ENCODE data around the gene MRNIP. TPM values are rescaled to one million over a fixed set of nuclear protein-coding genes. Genes with fewer than 3 reads are reported as not detected.
"Not testable (repeated sequence)": the region's sequence is repeated elsewhere in the genome, so short reads cannot be mapped to it uniquely, and the experiment has no call there.

Gene MRNIP
- total RNA-seq, 4 donors from 2014 or later = 17.9 to 50.6 (median 34.3) TPM

DNA sequence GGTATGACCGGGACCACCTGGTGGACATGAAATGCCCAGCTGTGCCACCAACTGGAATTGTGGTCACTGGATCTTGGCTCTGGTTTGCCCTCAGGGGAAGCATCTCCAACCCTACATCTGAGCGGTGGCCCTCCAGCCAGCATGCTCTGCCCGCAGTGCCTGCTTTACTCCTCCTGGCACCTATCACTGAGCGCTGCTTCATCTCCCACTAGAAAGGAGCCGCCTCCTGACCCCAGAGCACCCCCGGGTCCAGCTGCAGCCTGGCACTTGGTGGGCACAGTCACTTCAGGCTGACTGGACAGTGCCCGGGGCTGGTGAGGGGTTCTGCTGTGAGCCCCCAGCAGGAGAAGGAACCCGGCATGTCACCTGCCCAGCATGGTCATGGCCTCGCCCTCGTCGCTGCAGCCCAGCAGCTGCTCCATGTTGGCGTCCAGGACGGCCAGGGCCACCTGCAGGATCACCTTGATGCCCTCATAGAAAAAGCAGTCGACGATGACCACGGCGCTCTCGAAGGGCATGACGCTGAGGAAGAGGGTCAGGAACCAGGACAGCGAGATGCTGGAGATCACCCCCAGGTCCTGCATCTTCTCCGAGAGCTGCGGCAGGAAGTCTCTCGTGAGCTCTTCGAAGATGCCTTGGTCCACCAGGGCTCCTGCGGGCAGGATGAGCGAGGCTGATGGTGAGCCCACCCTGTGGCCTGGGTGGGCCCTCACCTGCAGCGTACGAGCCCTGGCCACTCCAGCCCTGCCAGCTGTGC, 16.1 kb upstream of the MRNIP start:
- no peak for TF ChIP-seq POLR2AphosphoS5 (IDR thresholded peaks at IDR 0.05)
- TF ChIP-seq EP300 (IDR thresholded peaks at IDR 0.05) = no peak
- no peak for TF ChIP-seq POLR2A (IDR thresholded peaks at IDR 0.05)
- TF ChIP-seq CTCF (IDR thresholded peaks at IDR 0.05) = no peak
- no peak for ATAC-seq
- 92% methylated on average over 2 of the region's 28 CpGs; no CpG with 5 or more reads in 1 of the 2 donors for WGBS, 2 donors (ENCODE audit: low coverage in 1 of 2)
- Histone ChIP-seq H3K4me3 (no peak overlapping the region), H3K36me3 (peaks cover 0 to 98% of the 10 kb centered on the region in 2 donors), H3K27me3 (no peaks in the 10 kb centered on the region), H3K9me3 (no peaks in the 10 kb centered on the region), H3K4me1 (no peaks in the 10 kb centered on the region), H3K27ac (no peak overlapping the region)

DNA sequence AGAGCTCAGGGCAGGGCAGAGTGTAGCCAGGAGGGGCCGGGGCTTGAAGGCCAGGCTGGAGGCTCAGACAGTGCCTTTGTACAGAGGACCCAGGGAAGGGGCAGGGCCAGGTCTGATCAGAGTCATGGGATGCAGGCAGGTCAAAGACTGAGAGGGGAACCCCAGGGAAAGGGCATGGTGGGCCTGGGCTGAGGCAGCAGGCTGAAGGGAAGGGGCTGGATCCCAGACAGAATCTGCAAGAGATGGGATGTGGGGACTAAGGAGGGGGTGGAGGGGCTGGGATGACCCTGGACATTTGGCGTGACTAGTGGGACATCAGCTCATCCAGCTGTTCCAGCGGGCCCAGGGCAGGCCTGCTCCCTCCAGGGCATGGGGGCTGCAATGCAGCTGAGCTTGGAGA, 15.5 kb upstream of the MRNIP start:
- H3K27ac ChIP-seq = no peak overlapping the region
- ATAC-seq = no peak
- no peaks in the 10 kb centered on the region for H3K27me3 ChIP-seq
- TF ChIP-seq EP300 (IDR thresholded peaks at IDR 0.05) (no peak), POLR2A (IDR thresholded peaks at IDR 0.05) (no peak)
- H3K9me3 ChIP-seq = no peaks in the 10 kb centered on the region
- H3K4me1 ChIP-seq = no peaks in the 10 kb centered on the region
- H3K36me3 ChIP-seq = peaks cover 0 to 98% of the 10 kb centered on the region in 2 donors
- H3K4me3 ChIP-seq = no peak overlapping the region
- WGBS, 2 donors (ENCODE audit: low coverage in 1 of 2) = 84 to 100% methylated on average over 2 of the region's 3 CpGs

DNA sequence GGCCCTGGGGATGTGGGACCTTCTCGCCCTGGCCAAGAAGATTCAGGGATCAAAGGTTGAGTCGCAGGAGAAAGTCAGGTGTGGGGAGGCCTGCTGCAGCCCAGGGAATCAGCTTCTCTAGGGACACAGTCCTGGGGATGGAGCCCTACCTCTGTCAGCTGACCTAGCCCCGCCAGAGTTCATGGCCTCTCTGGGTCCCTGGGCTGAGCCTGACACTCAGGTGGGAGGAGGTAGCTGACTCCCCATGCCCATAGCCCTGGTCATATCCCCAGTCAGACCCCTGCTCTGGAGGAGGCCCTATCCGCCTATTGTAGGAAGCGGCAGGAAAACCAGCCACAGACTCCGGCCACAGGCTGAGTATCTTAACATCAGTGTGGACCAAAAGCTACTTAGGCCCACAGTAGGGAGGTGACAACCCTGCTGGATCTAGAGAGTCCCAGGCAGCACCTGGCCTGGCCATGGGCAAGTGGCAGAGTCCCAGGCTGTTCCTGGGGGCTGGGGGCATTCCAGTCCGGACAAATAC, 15.0 kb upstream of the MRNIP start:
- H3K36me3 ChIP-seq = peaks cover 0 to 98% of the 10 kb centered on the region in 2 donors
- WGBS, 2 donors (ENCODE audit: low coverage in 1 of 2) = 100% methylated on average over 1 of the region's 7 CpGs; no CpG with 5 or more reads in 1 of the 2 donors
- TF ChIP-seq CTCF (IDR thresholded peaks at IDR 0.05) (no peak), POLR2A (IDR thresholded peaks at IDR 0.05) (no peak), EP300 (IDR thresholded peaks at IDR 0.05) (no peak), POLR2AphosphoS5 (IDR thresholded peaks at IDR 0.05) (no peak)
- H3K4me1 ChIP-seq = no peaks in the 10 kb centered on the region
- H3K9me3 ChIP-seq = no peaks in the 10 kb centered on the region
- H3K4me3 ChIP-seq = no peak overlapping the region
- H3K27me3 ChIP-seq = no peaks in the 10 kb centered on the region
- no peak overlapping the region for H3K27ac ChIP-seq
- no peak for ATAC-seq

DNA sequence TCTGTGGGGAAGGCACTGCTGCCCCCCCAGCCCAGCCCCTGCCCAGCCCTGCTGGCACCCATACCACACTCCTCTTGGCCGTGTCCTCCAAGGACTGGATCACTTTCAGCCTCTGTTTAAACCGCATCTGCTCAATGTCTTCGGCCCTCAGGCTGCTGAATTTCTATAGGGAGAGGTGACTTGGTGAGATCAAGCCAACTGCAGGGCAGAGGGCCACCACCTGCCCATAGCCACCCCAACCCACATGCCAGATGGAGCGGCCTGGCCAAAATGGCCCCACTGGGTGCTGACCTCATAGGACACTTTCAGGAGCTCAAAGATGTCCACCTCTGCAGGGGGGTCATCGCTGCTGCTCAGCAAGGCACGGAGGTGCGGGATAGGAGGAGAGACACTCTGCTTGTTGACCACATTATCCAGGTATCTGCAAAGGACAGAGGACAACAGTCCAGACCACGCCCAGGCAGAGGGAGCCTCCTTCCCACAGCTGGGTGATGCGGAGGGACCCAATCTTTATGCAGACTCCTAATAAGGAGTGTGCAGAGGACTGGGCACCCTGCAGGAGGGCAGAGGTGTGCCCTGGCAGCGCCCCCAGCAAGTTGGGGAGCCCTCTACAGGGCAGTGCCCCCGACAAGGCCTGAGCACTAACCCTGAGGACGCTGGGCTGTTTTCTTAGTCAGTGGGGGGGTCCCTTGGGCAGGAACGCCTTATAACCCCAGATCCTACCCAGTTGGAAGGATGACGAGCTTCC, 14.4 kb upstream of the MRNIP start:
- Histone ChIP-seq H3K4me1 (no peaks in the 10 kb centered on the region), H3K27me3 (no peaks in the 10 kb centered on the region), H3K9me3 (no peaks in the 10 kb centered on the region), H3K4me3 (no peak overlapping the region), H3K27ac (no peak overlapping the region), H3K36me3 (peaks cover 0 to 98% of the 10 kb centered on the region in 2 donors)
- TF ChIP-seq EP300 (IDR thresholded peaks at IDR 0.05) = no peak
- no peak for TF ChIP-seq POLR2AphosphoS5 (IDR thresholded peaks at IDR 0.05)
- no peak for TF ChIP-seq CTCF (IDR thresholded peaks at IDR 0.05)
- TF ChIP-seq POLR2A (IDR thresholded peaks at IDR 0.05) = no peak
- no peak for ATAC-seq
- no CpG with 5 or more reads among the region's 14 CpGs for WGBS, 2 donors (ENCODE audit: low coverage in 1 of 2)

DNA sequence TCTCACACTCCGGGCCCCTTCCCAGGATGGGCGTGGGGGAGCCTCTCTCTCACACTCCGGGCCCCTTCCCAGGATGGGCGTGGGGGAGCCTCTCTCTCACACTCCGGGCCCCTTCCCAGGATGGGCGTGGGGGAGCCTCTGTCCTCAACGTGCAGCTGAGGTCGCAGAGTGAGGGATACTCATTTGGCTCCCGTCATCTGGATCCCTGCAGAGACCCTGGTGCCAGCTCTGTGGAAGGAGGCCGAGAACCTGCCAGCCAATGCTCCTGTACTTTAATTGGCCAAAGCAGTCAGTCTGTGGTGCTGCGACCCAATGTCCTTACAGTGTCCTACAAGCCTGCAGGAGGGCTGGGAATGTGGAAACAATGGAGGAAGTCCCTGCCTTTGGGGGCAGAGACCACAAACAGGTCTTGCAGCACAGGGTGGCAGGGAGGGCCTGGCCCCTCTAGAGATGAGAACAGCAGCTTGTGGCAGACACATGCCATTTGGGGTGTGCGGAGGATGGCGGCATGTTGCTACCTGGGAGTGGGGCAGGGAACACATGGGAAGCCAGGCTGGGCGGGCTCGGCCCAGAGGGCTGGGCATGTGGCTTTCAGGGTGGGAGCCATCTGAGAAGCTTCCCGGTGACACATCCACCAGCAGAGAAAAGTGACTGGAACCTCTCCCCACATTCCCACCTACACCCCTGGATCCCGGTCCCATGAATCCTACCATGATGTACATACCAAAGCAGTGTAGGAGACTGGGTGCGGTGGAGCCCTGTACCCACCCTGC, 13.6 kb upstream of the MRNIP start:
- Histone ChIP-seq H3K4me1 (no peaks in the 10 kb centered on the region), H3K9me3 (no peaks in the 10 kb centered on the region), H3K36me3 (peaks cover 0 to 98% of the 10 kb centered on the region in 2 donors), H3K4me3 (no peak overlapping the region), H3K27ac (no peak overlapping the region), H3K27me3 (no peaks in the 10 kb centered on the region)
- TF ChIP-seq POLR2AphosphoS5 (IDR thresholded peaks at IDR 0.05) (no peak), POLR2A (IDR thresholded peaks at IDR 0.05) (no peak), CTCF (IDR thresholded peaks at IDR 0.05) (no peak), EP300 (IDR thresholded peaks at IDR 0.05) (no peak)
- 100% methylated on average over 3 of the region's 18 CpGs; no CpG with 5 or more reads in 1 of the 2 donors for WGBS, 2 donors (ENCODE audit: low coverage in 1 of 2)
- ATAC-seq = no peak

DNA sequence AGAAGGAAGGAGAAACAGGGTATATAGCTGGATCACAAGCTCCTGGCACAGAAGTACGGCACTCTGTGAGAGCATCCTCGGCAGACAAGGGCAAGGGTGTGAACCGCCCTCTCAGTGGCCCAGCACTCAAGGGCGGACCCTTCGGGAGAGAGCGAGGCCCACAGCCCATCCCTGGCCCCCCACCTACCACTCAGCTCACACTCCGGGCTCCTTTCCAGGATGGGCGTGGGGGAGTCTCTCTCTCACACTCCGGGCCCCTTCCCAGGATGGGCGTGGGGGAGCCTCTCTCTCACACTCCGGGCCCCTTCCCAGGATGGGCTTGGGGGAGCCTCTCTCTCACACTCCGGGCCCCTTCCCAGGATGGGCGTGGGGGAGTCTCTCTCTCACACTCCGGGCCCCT, 12.9 kb upstream of the MRNIP start:
- not testable (repeated sequence) for H3K27me3 ChIP-seq, H3K4me1 ChIP-seq, H3K9me3 ChIP-seq, H3K4me3 ChIP-seq, H3K27ac ChIP-seq, ATAC-seq
- 80% methylated on average over 1 of the region's 14 CpGs for WGBS, 2 donors (ENCODE audit: low coverage in 1 of 2)
- H3K36me3 ChIP-seq = peaks cover 0 to 98% of the 10 kb centered on the region in 2 donors

All from gastroesophageal sphincter (tissue), 4 donors.